Right lobe of liver (tissue), 4 donors: Measurements from ENCODE around the gene RAB36.

Experiments
- CTCF ChIP-seq, 4 donors: fragments of 200-600 bp in 3 of 4; fragments of 450-650 bp in 1 of 4; IDR thresholded peaks; one replicate each; pipeline versions ENCODE4 v1.5.1 to v1.8.0; 2016 to 2022; ENCODE audit warnings: antibody characterized with exemption in 4 of 4, mild to moderate bottlenecking in 2 of 4
- POLR2A ChIP-seq: fragments of 450-650 bp; IDR thresholded peaks from one replicate; pipeline ENCODE4 v1.6.1; 2017; ENCODE audit warnings: antibody characterized with exemption, mild to moderate bottlenecking
- donor health status: DM: no; HTN: no; CAD: no.
- donor health status: DM: no; HTN: no; CAD: no.
- donor health status: DM: no; HTN: yes; CAD: no.

DNA sequence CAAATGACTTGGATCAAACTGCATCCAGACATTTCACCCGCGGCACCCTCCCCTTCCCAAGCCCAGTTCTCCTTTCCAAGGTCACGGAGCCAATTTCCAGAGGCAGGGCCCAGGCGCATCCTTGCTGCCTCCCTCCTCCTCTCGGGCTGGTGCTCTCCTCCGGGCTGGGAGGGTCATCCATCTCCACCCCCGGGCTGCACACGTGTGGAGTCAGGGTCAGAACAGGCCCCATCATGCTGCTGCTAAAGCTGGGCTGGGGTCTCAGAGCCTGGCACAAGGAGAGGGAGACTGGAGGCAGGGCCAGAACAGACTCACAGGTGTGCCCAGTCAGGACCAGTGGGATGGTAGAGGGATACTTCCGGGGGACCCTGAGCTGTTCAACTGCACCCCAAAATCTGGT lies 17.5 kb upstream of the RAB36 start:
- TF ChIP-seq POLR2A, result no peak
- TF ChIP-seq CTCF (IDR thresholded peaks at IDR 0.05), result no peak
